Thoracic aorta (tissue), 2 donors: ENCODE measurements around the gene TM9SF1. TPM values are rescaled to one million over a fixed set of nuclear protein-coding genes. Genes with fewer than 3 reads are reported as not detected.

Experiments
- ATAC-seq: fragments of 150-250 bp; one replicate; pipeline ENCODE4 v1.8.0; 2017; ENCODE audit warnings: low read depth; ENCODE audit not compliant: insufficient number of reproducible peaks, low FRiP score
- DNase-seq: peaks from one replicate; pipeline ENCODE4 v3.0.0-alpha.2; 2020; ENCODE audit warnings: low spot score
- H3K27ac ChIP-seq, 2 donors: fragments of 200-600 bp; sonication (generic); 1 replicate in 1 of 2; 2 replicates in 1 of 2; pipeline ENCODE4 v1.5.1; 2016; ENCODE audit warnings: mild to moderate bottlenecking in 2 of 2, moderate library complexity in 2 of 2
- H3K27me3 ChIP-seq: fragments of 200-600 bp; sonication (generic); replicated peaks from 2 replicates; pipeline ENCODE4 v1.6.0; 2016; ENCODE audit warnings: mild to moderate bottlenecking; ENCODE audit not compliant: insufficient read depth
- H3K36me3 ChIP-seq: fragments of 200-600 bp; sonication (generic); one replicate; pipeline ENCODE4 v1.5.1; 2016
- H3K4me1 ChIP-seq, 2 donors: fragments of 200-600 bp; sonication (generic); 1 replicate in 1 of 2; 2 replicates in 1 of 2; pipeline versions ENCODE4 v1.5.1 to v1.6.0; 2016; ENCODE audit warnings: low read depth in 2 of 2, mild to moderate bottlenecking in 1 of 2; ENCODE audit not compliant: control insufficient read depth in 1 of 2
- H3K4me3 ChIP-seq: fragments of 200-600 bp; sonication (generic); 2 replicates; pipeline ENCODE4 v1.5.1; 2016; ENCODE audit warnings: mild to moderate bottlenecking
- H3K9me3 ChIP-seq: fragments of 200-600 bp; sonication (generic); 2 replicates; pipeline ENCODE4 v1.5.1; 2016
- total RNA-seq, 2 donors: library from RNA; depleted of rRNA; stranded (reverse); fragments of >200 nt; gene quantifications; one replicate each; pipeline versions ENCODE4 v1.1.0 to v1.2.3, GENCODE V29; 2016
- TF ChIP-seq, protein P1 (sequence below): fragments of 200-600 bp; sonication (generic); IDR thresholded peaks from one replicate; pipeline ENCODE4 v1.5.1; 2019; ENCODE audit warnings: antibody characterized with exemption

Gene TM9SF1
- total RNA-seq, 2 donors from 2014 or later = 51.8 to 81.9 TPM

DNA sequence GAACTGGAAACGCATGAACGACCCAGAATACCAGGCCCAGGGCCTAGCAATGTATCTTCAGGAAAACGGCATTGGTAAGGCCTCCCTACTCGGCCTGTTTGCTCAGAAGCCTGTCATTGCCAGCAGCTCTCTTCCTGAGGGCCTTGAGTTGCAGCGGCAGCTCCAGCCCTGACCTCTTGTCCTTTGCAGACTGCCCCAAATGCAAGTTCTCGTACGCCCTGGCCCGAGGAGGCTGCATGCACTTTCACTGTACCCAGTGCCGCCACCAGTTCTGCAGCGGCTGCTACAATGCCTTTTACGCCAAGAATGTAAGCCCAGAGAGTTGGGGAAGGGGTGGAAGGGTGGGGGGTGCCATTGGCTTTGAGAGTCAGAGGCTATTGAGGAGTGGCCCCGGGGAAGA lies 37.9 kb downstream of the TM9SF1 start:
- no peak for ATAC-seq
- no peak overlapping the region for H3K4me3 ChIP-seq
- TF ChIP-seq, protein P1, sequence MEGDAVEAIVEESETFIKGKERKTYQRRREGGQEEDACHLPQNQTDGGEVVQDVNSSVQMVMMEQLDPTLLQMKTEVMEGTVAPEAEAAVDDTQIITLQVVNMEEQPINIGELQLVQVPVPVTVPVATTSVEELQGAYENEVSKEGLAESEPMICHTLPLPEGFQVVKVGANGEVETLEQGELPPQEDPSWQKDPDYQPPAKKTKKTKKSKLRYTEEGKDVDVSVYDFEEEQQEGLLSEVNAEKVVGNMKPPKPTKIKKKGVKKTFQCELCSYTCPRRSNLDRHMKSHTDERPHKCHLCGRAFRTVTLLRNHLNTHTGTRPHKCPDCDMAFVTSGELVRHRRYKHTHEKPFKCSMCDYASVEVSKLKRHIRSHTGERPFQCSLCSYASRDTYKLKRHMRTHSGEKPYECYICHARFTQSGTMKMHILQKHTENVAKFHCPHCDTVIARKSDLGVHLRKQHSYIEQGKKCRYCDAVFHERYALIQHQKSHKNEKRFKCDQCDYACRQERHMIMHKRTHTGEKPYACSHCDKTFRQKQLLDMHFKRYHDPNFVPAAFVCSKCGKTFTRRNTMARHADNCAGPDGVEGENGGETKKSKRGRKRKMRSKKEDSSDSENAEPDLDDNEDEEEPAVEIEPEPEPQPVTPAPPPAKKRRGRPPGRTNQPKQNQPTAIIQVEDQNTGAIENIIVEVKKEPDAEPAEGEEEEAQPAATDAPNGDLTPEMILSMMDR = no peak
- peaks cover 48% of the 10 kb centered on the region for H3K36me3 ChIP-seq
- H3K4me1 ChIP-seq = peaks cover 4 to 15% of the 10 kb centered on the region in 2 donors
- no peak overlapping the region for H3K27ac ChIP-seq
- H3K27me3 ChIP-seq = no peaks in the 10 kb centered on the region
- H3K9me3 ChIP-seq = no peaks in the 10 kb centered on the region
- DNase-seq = no peak

- TF ChIP-seq, protein P1 = no peak
- peaks cover 49% of the 10 kb centered on the region for H3K36me3 ChIP-seq
- H3K9me3 ChIP-seq = no peaks in the 10 kb centered on the region
- DNase-seq (no peak), ATAC-seq (no peak)
- H3K4me1 ChIP-seq = peaks cover 0 to 10% of the 10 kb centered on the region in 2 donors
- H3K27ac ChIP-seq = no peak overlapping the region
- H3K27me3 ChIP-seq = no peaks in the 10 kb centered on the region
- H3K4me3 ChIP-seq = no peak overlapping the region
These were observed 38.4 kb downstream of the TM9SF1 start for GRCh38 chr14:24156840-24157239.

GRCh38 chr14:24155100-24155499 lies 40.1 kb downstream of the TM9SF1 start:
- H3K27me3 ChIP-seq = no peaks in the 10 kb centered on the region
- DNase-seq (no peak), ATAC-seq (no peak)
- H3K4me3 ChIP-seq = no peak overlapping the region
- no peaks in the 10 kb centered on the region for H3K9me3 ChIP-seq
- TF ChIP-seq, protein P1 = no peak
- H3K4me1 ChIP-seq = no peaks in the 10 kb centered on the region
- H3K27ac ChIP-seq = no peak overlapping the region
- H3K36me3 ChIP-seq = peaks cover 59% of the 10 kb centered on the region

GRCh38 chr14:24151404-24152080 lies 43.7 kb downstream of the TM9SF1 start:
- ATAC-seq (no peak), DNase-seq (no peak)
- no peaks in the 10 kb centered on the region for H3K27me3 ChIP-seq
- TF ChIP-seq, protein P1 = no peak
- peaks cover 50% of the 10 kb centered on the region for H3K36me3 ChIP-seq
- H3K4me3 ChIP-seq = no peak overlapping the region
- no peaks in the 10 kb centered on the region for H3K9me3 ChIP-seq
- peaks cover 7 to 18% of the 10 kb centered on the region in 2 donors for H3K4me1 ChIP-seq
- no peak overlapping the region for H3K27ac ChIP-seq

DNA sequence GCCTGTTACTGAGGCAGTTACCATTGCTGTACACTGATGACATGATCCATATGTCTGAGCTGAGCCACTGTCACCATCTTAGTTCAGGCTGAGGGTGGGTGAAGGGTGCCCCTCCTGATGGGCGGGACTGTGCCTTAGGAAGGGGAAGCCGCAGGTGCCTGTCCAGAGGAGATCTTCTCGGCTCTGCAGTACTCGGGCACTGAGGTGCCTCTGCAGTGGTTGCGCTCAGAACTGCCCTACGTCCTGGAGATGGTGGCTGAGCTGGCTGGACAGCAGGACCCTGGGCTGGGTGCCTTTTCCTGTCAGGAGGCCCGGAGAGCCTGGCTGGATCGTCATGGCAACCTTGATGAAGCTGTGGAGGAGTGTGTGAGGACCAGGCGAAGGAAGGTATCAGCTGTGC lies 44.2 kb downstream of the TM9SF1 start:
- Histone ChIP-seq H3K4me1 (peaks cover 7 to 19% of the 10 kb centered on the region in 2 donors), H3K4me3 (no peak overlapping the region), H3K27ac (no peak overlapping the region), H3K36me3 (peaks cover 44% of the 10 kb centered on the region), H3K27me3 (no peaks in the 10 kb centered on the region), H3K9me3 (no peaks in the 10 kb centered on the region)
- ATAC-seq (no peak), DNase-seq (no peak)
- TF ChIP-seq, protein P1 = no peak
